HG03460 (cell line): Measurements from ENCODE around the gene ABCG1.

ENCODE experiments used
- ATAC-seq: cut with Tn5 transposase; IDR thresholded peaks from one replicate; pipeline ENCODE4 v1.9.1; 2021; ENCODE audit not compliant: unreplicated experiment

The ABCG1 gene

GRCh38 chr21:42191696-42192595, 27.0 kb upstream of the ABCG1 start:
- no peak for ATAC-seq

- ATAC-seq = no peak
Observed at GRCh38 chr21:42193131-42193671, 25.7 kb upstream of the ABCG1 start.

- ATAC-seq = no peak
Observed at GRCh38 chr21:42193721-42194120, 25.2 kb upstream of the ABCG1 start.

GRCh38 chr21:42194863-42195262, 24.1 kb upstream of the ABCG1 start:
- ATAC-seq = no peak

- no peak for ATAC-seq
Observed at GRCh38 chr21:42195378-42196031, 23.4 kb upstream of the ABCG1 start.

- no peak for ATAC-seq
Observed at GRCh38 chr21:42198929-42199867, 19.7 kb upstream of the ABCG1 start.

GRCh38 chr21:42199868-42200463, 19.0 kb upstream of the ABCG1 start:
- no peak for ATAC-seq

- no peak for ATAC-seq
Observed at GRCh38 chr21:42200906-42201614, 17.9 kb upstream of the ABCG1 start.

GRCh38 chr21:42201615-42202161, 17.3 kb upstream of the ABCG1 start:
- no peak for ATAC-seq

GRCh38 chr21:42202321-42202720, 16.6 kb upstream of the ABCG1 start:
- ATAC-seq = no peak

- no peak for ATAC-seq
Observed at GRCh38 chr21:42203321-42203720, 15.6 kb upstream of the ABCG1 start.

- ATAC-seq = no peak
Observed at GRCh38 chr21:42203936-42204335, 15.0 kb upstream of the ABCG1 start.

GRCh38 chr21:42207426-42207825, 11.5 kb upstream of the ABCG1 start:
- no peak for ATAC-seq

- no peak for ATAC-seq
Observed at GRCh38 chr21:42208036-42208435, 10.9 kb upstream of the ABCG1 start.

GRCh38 chr21:42208801-42209490, 10.0 kb upstream of the ABCG1 start:
- no peak for ATAC-seq

- ATAC-seq = no peak
Observed at GRCh38 chr21:42209801-42210479, 9.0 kb upstream of the ABCG1 start.

- no peak for ATAC-seq
Observed at GRCh38 chr21:42212266-42212665, 6.7 kb upstream of the ABCG1 start.

GRCh38 chr21:42213082-42213774, 5.7 kb upstream of the ABCG1 start:
- no peak for ATAC-seq
